GM10847 (cell line): ENCODE data around the gene SLC4A3.

Experiments used
- POLR2A ChIP-seq: IDR thresholded peaks from 2 replicates; pipeline ENCODE4 v1.6.1; 2011; ENCODE audit not compliant: insufficient read length; ENCODE audit errors: extremely low read depth

SLC4A3 gene

DNA sequence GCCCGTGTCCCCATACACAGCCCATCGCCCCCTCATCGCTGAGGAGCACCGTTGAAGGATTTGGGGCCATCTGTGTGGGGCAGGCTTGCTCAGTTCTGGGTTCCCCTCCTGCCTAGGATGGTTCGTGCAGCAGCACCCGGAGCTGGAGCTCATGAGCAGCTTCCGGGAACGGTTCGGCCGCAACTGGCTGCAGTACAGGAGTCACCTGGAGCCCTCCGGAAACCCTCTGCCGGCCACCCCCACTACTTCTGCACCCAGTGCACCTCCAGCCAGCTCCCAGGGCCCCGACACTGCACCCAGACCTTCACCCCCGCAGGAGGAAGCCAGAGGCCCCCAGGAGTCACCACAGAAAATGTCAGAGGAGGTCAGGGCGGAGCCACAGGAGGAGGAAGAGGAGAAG is 19.5 kb upstream of the SLC4A3 start:
- TF ChIP-seq POLR2A, result no peak

DNA sequence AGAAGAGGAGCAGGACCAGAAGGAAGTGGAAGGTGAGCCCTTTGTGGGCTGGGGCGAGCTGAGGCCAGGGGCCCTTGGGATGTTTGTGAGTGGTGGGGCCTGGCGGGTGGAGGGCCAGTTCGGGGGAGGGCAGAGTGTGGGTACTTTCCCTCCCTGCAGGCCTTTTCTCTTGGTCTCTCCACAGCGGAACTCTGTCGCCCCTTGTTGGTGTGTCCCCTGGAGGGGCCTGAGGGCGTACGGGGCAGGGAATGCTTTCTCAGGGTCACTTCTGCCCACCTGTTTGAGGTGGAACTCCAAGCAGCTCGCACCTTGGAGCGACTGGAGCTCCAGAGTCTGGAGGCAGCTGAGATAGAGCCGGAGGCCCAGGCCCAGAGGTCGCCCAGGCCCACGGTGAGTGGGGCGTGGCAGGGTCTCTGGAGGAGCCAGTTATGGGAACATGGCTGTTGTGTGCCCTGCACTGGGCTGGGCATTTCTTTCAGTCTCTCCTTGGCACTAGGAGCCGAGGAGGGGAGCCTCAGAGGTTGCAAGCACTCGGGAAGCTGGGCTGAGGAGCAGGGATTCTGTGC is 18.9 kb upstream of the SLC4A3 start:
- no peak for TF ChIP-seq POLR2A

DNA sequence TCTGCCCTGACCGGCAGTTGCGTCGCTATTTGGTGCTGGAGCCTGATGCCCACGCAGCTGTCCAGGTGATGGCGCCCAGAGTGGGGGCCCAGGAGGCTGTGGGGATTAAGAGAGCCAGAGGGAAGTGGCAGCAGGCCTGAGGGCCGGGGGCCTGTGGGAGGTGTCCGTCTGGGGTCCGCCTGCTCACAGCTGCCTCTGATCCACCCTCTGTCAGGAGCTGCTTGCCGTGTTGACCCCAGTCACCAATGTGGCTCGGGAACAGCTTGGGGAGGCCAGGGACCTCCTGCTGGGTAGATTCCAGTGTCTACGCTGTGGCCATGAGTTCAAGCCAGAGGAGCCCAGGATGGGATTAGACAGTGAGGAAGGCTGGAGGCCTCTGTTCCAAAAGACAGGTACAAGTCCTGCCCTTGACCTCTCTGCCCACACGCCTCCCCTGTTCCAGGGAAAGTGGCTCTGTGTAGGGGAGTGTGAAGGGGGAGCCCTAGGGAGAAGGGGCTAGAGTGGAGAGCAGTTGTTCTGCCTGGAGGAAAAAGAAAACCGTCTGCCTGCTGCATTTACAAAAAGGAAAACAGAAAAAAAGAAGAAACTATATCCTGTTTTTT is 18.2 kb upstream of the SLC4A3 start:
- no peak for TF ChIP-seq POLR2A

- no peak for TF ChIP-seq POLR2A
Measured at GRCh38 chr2:219611306-219611705, 16.1 kb upstream of the SLC4A3 start.

GRCh38 chr2:219611866-219612576 is 15.4 kb upstream of the SLC4A3 start:
- TF ChIP-seq POLR2A, result no peak

DNA sequence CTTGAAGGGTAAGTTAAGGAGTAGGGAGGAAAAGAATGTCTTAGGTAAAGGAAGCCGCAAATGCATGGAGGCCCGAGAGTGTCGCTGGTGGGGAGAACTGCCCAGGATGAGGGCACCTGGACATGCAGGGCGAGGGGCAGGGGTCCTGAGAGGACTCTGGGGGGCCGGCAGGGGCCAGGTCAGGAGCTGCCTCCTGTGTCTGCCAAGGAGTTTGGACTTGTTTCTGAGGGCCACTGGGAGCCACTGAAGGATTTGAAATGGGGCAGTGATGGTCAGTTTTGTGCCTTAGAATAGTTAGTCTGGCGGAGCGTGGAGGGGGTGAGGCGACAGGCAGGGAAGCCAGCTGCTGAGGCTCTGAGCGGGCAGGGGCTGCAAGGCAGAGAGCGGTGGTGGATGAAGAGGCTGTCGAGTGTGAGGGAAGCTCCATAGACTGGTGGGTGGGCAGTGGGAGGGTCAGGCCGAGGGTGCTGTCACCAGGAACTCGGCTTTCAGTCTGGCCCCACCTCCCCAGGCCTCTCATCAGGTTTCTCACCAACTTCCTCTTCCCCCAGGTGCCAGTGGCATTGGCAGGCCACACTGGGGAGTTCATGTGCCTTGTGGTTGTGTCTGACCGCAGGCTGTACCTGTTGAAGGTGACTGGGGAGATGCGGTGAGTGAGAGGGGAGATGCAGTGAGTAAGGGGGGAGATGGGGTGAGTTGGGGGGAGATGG is 14.7 kb upstream of the SLC4A3 start:
- TF ChIP-seq POLR2A, result no peak

GRCh38 chr2:219613461-219614070 is 13.9 kb upstream of the SLC4A3 start:
- TF ChIP-seq POLR2A, result no peak

DNA sequence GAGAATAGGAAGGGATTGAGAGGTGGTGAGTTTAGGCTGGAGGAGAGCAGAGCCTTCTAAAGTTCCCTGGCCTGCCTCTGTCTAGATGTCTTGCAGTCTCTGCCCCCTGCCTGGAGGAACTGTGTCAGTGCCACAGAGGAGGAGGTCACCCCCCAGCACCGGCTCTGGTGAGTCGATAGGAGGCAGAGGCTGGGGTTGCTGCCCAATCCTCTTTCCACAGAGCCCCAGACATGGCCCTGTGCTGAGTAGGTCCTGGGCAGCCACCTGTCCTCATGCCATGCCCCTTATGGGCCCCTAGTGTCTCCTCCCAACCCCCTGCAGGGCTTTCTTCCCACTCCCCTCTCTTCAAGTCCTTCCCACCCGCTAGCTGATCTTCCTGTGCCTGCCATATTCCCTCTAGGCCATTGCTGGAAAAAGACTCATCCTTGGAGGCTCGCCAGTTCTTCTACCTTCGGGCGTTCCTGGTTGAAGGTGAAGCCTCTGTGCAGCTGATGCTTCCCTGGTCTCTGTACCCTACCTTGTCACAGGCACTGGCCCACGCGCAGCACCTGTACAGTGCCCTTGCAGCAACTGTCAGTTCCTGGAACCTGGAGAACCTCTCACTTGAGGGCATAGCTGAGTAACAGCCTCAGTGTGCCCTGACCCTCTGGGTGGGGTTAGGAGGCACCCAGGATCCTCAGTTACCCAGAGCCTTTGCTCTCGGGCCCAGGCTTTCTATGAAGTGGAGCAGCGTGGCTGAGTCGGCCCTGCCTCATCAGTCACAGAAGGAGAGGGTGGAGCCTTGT is 13.2 kb upstream of the SLC4A3 start:
- TF ChIP-seq POLR2A, result no peak

- no peak for TF ChIP-seq POLR2A
Measured at GRCh38 chr2:219615036-219615435, 12.4 kb upstream of the SLC4A3 start.

- no peak for TF ChIP-seq POLR2A
Measured at GRCh38 chr2:219615894-219616293, 11.5 kb upstream of the SLC4A3 start.

DNA sequence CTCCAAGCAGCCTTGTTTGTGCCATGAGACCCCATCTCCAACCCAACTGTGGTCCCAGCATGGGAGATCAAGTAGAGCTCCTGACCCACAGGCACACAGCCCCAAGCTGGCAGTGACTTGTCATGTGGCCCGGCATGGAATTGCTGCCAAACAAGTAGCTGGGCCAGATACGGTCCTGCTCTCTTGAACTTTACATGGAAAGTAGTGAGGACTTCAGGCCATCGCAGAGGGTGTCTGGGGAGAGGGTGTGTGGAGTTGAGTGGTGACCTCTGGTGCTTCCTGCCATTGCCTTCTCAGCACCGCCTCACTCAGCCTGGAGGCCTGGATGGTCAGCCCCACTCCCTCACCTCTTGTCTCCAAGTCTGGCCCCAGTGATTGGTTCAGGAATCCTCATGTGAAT is 10.9 kb upstream of the SLC4A3 start:
- TF ChIP-seq POLR2A, result no peak

GRCh38 chr2:219618733-219619122 is 8.7 kb upstream of the SLC4A3 start:
- TF ChIP-seq POLR2A, result no peak

DNA sequence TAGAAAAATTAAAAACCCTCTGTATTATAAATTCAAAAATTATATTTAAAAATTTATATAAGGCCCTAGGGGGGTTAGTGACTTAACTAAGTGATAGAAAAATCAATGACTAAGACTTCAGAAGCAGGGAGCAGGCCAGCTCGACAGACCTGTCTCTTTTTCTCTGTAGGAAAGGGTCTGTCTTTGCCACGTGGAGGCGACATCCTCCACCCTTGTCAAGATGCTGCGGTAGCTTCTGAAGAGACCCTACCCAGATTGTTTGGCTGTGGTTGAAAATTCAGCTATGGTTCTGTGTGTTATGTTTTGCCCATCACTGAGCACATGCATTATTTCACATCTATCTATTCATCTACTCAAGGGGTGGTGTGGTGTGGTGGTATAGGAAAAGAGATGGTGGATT is 8.2 kb upstream of the SLC4A3 start:
- TF ChIP-seq POLR2A, result no peak

- TF ChIP-seq POLR2A, result no peak
Measured at GRCh38 chr2:219620546-219620945, 6.9 kb upstream of the SLC4A3 start.

GRCh38 chr2:219621935-219622334 is 5.5 kb upstream of the SLC4A3 start:
- no peak for TF ChIP-seq POLR2A
